Umbilical cord (tissue), 2 donors: ENCODE data around the gene RP9. TPM values are rescaled to one million over a fixed set of nuclear protein-coding genes. Genes with fewer than 3 reads are reported as not detected.
A peak's percentile ranks its signal among the peaks of the same experiment; 100 is the strongest.

Experiments used
- DNase-seq: peaks from one replicate; pipeline ENCODE4 v3.0.0-alpha.2; 2015; ENCODE audit warnings: low spot score
- total RNA-seq: library from RNA; depleted of rRNA; stranded (reverse); fragments of >200 nt; gene quantifications from one replicate; pipeline ENCODE4 v1.2.3, GENCODE V29; 2014; ENCODE audit warnings: low replicate concordance; ENCODE audit not compliant: insufficient read depth

RP9 gene
- total RNA-seq = not detected

GRCh38 chr7:33109005-33109757 lies at the start of gene RP9:
Gene RP9 (minus strand): TSS chr7:33109404. CDS start chr7:33109372, 32 bp downstream.
- DNase-seq = peak; percentile 75

DNA sequence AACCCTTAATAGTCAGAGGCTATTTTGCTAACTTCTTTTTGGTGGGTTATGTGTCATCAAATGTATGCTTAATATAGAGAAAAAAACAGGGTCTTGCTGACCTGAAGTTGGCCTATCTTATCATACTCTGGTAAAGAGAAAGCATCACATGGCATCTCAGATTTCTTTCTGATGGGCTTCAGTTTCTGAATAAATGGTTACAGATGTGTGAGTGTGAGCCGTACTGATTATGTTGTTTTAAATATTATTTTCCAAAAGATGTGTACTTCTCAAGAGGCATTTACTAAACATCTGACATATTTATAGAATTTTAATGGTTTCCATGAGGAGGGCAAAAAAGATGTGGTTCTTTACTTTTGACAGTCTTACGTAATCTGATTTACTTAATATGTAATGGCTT lies 48.6 kb upstream of the RP9 start:
- no peak for DNase-seq

DNA sequence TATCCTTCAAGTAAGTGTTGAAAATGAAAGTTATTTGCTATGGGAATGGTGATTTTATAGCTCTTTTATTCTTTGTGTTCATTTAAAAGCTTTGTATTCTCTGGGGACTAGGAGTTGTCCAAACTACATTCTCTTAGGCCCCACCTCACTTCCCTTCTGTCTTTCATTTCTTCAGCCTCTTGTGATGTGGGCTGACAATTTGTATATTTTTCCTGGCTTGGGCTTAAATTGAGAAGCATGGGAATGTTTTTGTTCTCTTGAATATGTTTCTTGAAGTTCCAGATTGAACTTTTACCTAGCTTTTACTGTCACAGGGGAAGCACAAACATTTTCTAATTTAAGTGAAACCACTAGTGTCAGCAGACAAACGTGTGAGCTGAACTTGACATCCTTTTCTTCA lies 48.1 kb upstream of the RP9 start:
- DNase-seq = no peak

DNA sequence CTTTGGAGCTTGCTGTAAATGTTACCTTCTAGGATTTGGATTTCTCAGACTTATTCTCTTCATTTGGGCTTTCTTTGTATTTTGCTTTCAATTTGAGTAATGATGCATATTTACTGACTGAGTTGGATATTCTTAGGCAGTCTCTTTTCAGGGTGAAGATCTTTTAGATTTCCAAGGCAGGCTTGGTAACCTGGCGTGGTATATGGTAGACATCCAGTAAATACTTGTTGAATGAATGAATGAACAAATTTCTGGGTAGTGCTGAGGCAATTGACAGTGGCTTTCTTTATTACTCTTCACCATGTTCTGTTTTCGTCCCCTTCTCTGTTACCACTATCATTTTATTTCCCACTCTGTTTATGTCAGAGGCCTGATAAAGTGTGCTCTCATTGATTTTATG lies 47.2 kb upstream of the RP9 start:
- no peak for DNase-seq

- no peak for DNase-seq
These were observed 46.6 kb upstream of the RP9 start for GRCh38 chr7:33155811-33156210.

- no peak for DNase-seq
These were observed 42.9 kb upstream of the RP9 start for GRCh38 chr7:33152087-33152486.

DNA sequence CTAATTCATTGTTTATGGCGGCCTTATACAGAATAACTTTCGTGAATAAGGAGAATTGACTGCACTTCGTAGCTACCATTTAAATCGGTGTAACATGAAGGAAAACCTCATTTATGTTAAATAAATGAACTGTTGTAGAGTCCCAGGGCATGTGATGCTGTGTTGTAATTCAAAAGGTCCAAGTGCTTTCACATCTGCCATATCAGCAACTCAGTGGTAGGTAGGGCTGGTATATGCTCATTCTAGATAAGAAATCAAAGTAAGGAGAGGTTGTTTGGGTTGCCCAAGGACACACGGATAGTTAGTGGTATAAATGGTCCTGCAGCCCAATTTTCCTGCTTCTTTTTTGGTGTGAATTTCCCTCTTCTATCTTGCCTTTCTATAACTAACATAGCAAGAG lies 36.0 kb upstream of the RP9 start:
- no peak for DNase-seq

DNA sequence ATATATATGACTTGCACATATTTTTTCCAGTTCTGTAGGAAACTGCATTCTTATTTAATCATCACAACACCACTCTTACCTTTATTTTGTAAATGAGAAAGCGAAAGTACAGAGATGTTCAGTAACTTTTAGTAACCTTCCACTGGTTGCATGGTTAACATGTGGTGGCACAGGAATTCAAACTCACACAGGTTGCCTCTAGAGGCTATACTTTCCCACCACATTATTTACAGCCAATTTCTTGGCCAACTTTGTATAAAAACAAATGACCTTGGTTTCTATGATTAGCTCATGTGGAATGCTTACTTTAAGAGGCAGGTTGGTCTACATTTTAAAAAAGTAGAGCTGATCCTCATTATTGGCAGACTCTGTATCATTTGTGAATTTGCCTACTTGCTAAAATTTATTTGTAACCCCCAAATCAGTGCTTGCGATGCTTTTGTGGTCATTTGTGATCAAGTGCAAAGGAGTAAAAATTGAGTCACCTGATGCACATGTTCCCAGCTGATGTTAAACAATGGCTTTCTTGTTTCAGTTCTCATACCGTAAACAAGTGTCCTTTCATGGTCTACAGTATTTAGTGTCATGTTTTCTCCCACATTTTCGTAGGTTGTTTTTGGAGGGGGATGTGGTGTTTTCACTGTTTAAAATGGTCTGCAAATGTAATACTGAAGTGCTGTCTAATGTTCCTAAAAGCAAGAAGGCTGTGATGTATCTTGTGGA lies 35.0 kb upstream of the RP9 start:
- no peak for DNase-seq

- DNase-seq = no peak
These were observed 33.4 kb upstream of the RP9 start for GRCh38 chr7:33142585-33142984.

DNA sequence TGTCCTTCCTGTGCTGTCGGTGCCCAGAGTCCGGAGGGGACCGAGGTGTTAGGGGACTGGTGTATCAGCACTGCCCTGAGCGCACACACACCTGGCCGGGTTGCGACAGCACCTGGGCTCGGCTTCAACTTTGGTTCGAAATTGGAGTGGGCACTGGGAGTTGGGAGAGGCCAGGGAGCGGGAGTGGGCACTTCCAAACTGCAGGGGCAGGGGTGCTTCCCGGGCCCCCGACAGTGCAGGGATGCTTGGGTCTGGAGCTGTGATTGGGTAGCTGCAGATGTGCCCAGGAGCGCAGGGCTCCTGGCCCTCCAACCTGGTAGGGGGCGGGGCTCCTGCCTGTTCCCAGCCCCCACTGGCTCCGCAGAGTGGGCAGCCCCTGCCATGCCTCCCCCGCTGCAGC lies 27.9 kb upstream of the RP9 start:
- no peak for DNase-seq

DNA sequence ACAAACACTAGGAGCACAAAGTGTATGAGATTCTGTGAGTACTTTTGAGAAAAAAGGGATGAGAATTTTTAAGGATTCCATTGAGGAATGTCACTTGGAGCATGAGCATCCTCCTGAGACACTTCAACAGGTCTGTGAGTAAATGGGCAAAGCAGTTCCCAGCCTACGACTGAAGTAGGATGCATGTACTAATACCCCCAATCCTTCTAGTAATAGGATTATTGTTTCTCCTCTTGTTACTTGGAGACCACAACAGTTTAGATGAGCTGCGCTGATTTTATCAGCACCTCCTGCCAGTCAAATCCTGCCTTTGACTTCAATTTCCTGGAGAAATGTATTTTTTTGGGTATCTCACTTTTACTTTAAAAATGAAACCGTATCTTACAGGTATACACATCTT lies 21.0 kb upstream of the RP9 start:
- DNase-seq = no peak

DNA sequence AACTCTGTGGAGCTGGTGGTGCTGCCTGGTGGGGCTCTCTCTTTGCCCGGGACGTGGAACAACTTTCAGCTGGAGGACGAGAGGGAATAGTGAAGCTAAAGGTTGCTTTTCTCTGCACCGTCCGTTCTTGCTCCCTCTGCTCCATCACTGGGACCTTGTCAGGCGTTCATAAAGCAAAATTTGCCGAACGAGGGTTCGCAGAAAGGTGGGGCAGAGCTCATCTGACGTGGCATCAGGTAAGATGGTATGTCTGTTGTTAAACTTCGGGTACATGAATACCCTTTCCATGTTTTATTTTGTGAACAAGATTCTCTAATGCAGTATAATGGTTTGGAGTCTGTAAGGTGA lies 20.6 kb upstream of the RP9 start:
- no peak for DNase-seq

- DNase-seq = peak; percentile 98
These were observed 20.0 kb upstream of the RP9 start, which contains the start of gene BBS9 for GRCh38 chr7:33128990-33129805. Gene BBS9 (plus strand): TSS chr7:33129564. CDS start chr7:33146253, 16,689 bp downstream.

DNA sequence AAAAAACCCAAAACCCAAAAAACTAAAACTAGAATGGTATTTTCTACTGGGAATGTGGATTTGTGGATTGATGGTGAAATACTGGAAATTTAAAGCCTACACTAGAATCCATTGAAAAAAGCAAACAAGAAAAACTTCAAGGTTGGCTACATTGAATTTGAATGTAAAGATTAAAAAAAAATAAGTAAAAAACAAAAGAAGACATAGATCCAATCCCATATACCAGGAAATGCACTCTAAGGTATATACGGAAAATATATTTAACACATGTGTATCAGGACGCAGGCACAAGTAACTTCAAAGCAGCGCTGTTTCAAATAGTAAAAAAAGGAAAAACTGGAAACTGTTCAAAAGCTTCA lies 19.4 kb upstream of the RP9 start:
- DNase-seq = no peak

- no peak for DNase-seq
These were observed 17.9 kb upstream of the RP9 start for GRCh38 chr7:33127085-33127484.

GRCh38 chr7:33118383-33118782 lies 9.2 kb upstream of the RP9 start:
- no peak for DNase-seq

- DNase-seq = no peak
These were observed 5.8 kb upstream of the RP9 start for GRCh38 chr7:33114976-33115375.

DNA sequence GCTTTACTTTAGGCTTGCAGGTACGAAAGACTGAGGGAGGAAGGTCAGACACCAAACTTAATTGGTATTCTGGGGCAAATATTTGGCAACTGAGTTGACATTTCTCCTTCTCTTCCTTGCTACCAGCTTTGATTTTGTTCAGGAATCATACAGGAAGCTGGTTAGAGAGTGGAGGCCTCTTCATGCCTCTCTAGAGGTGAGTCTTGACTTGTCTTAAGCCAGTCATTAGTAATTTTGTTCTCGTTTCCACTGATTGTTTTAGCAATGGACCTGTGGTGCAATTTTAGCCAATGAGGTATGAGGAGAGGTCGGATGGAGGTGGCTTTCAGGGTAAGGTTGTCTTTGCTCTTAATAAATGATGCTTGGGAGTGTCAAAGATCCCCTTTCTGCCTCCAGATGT lies 2.4 kb upstream of the RP9 start:
- DNase-seq = no peak

GRCh38 chr7:33109758-33110238 lies 594 bp upstream of the RP9 start:
- DNase-seq = peak; percentile 20

GRCh38 chr7:33108554-33109004 lies 625 bp downstream of the RP9 start:
- DNase-seq = no peak

DNA sequence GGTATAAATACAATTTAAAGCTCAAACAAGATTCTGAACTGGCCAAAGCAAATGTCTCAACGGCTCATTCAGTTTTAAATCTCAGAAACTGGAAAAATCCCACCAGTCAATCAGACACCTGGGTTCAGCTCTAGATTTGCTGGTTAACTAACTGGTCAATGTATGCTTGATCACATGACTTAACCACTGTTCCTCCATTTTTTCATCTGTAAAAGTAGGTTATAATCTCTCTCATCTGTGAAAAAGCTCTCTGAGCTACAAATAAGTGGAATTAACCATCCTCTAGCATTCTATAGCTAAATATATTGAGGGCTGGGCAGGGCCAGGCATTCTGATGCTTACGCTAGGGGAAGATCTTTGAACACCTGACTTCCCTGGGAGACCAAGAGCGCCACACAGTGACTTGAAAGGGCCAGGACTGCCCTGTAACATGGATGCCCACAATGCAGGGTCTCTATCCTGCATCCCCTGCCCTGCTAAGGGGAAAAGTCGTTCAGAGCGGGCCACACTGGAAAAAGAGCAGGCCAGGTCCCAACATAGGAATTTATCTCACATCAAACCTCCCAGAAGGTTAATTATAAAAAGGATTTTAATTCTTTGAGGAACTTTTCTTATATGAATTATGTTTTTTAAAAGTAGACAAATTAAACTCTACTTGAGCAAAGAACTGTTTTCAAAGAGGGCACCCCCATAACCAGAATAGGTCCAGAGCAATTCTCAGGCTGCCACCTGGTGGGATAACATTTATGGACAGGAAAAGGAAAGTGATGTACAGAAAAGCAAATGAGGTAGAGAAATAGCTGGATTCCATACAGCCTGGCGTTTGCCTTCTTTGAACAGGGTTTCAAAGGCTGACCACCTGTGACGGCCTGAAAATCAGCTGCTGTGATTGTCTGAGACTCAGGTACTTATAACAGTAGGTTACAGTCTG lies 1.8 kb downstream of the RP9 start:
- DNase-seq = peak; percentile 46
